ENCODE results near the gene AGXT.
"Not testable (repeated sequence)": the region's sequence is repeated elsewhere in the genome, so short reads cannot be mapped to it uniquely, and the experiment has no call there.

AGXT gene

GRCh38 chr2:240839152-240840143, 29.2 kb upstream of the AGXT start:
- no peak for DNase-seq (ENCODE audit: low read depth in 2 of 2)

- DNase-seq (ENCODE audit: low read depth in 2 of 2), result no peak
Measured at GRCh38 chr2:240840435-240841060, 28.1 kb upstream of the AGXT start.

- not testable (repeated sequence) for DNase-seq (ENCODE audit: low read depth in 2 of 2)
Measured at GRCh38 chr2:240846309-240846708, 22.3 kb upstream of the AGXT start.

GRCh38 chr2:240846873-240847595, 21.6 kb upstream of the AGXT start:
- no peak for DNase-seq (ENCODE audit: low read depth in 2 of 2)

GRCh38 chr2:240847817-240848216, 20.8 kb upstream of the AGXT start:
- no peak for DNase-seq (ENCODE audit: low read depth in 2 of 2)

- DNase-seq (ENCODE audit: low read depth in 2 of 2), result no peak
Measured at GRCh38 chr2:240848900-240849680, 19.5 kb upstream of the AGXT start.

GRCh38 chr2:240850026-240850425, 18.6 kb upstream of the AGXT start:
- no peak for DNase-seq (ENCODE audit: low read depth in 2 of 2)

- no peak for DNase-seq (ENCODE audit: low read depth in 2 of 2)
Measured at GRCh38 chr2:240850756-240851077, 17.9 kb upstream of the AGXT start.

GRCh38 chr2:240851078-240851991, 17.3 kb upstream of the AGXT start:
- peak; percentile 52 to 62 for DNase-seq (ENCODE audit: low read depth in 2 of 2)

GRCh38 chr2:240852671-240853314, 15.8 kb upstream of the AGXT start:
- no peak for DNase-seq (ENCODE audit: low read depth in 2 of 2)

- no peak for DNase-seq (ENCODE audit: low read depth in 2 of 2)
Measured at GRCh38 chr2:240855670-240856069, 13.0 kb upstream of the AGXT start.

GRCh38 chr2:240856151-240856980, 12.3 kb upstream of the AGXT start:
- no peak for DNase-seq (ENCODE audit: low read depth in 2 of 2)

GRCh38 chr2:240857039-240858008, 11.3 kb upstream of the AGXT start:
- DNase-seq (ENCODE audit: low read depth in 2 of 2), result no peak

GRCh38 chr2:240858321-240858720, 10.3 kb upstream of the AGXT start:
- no peak for DNase-seq (ENCODE audit: low read depth in 2 of 2)

GRCh38 chr2:240858871-240859270, 9.8 kb upstream of the AGXT start:
- no peak for DNase-seq (ENCODE audit: low read depth in 2 of 2)

- no peak for DNase-seq (ENCODE audit: low read depth in 2 of 2)
Measured at GRCh38 chr2:240861547-240861946, 7.1 kb upstream of the AGXT start.

GRCh38 chr2:240864475-240864874, 4.1 kb upstream of the AGXT start:
- no peak for DNase-seq (ENCODE audit: low read depth in 2 of 2)

GRCh38 chr2:240865391-240865790, 3.2 kb upstream of the AGXT start:
- DNase-seq (ENCODE audit: low read depth in 2 of 2), result no peak
